ENCODE data around the gene KLHL29.

Gene KLHL29

GRCh38 chr2:23664066-23664788, 279.2 kb downstream of the KLHL29 start:
- DNase-seq: no peak

DNA sequence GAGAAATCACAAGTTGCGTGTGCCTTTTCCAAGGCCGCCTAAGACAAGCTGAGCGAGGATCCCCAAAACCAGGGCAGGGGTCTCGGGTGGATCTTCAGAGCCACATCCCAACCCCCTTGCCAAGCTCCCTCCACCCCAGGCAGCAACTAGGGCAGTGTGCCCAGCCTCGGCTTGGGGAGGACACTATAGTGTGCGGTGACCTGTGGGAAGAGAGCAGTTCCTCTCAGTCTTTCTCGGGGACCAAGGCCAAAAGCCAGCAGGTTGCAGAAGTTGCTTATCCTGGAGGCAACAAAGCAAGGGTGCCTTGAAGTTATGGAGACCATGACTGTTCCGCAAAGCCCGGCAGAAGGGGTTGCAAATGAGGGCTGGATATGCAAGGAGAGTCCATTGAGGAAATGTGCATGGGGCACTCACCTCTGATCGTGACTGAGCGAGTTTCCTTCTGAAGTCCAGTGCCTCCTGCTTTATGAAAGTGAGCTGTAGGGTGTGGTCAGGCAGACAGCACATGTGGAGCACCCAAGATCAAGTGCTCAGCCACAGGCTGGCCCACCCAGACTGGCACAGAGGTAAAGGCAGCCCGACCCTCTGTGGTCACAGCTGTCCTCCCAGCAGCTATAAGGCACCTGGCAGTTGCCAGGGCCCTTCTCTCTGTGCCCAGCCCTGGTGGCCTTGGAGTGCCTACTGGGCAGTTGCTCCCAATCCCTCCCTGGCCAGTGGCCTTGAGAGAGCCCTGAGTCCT, 281.4 kb downstream of the KLHL29 start:
- DNase-seq: no peak

- no peak for DNase-seq
Measured at GRCh38 chr2:23666980-23667357, 282.0 kb downstream of the KLHL29 start.

DNA sequence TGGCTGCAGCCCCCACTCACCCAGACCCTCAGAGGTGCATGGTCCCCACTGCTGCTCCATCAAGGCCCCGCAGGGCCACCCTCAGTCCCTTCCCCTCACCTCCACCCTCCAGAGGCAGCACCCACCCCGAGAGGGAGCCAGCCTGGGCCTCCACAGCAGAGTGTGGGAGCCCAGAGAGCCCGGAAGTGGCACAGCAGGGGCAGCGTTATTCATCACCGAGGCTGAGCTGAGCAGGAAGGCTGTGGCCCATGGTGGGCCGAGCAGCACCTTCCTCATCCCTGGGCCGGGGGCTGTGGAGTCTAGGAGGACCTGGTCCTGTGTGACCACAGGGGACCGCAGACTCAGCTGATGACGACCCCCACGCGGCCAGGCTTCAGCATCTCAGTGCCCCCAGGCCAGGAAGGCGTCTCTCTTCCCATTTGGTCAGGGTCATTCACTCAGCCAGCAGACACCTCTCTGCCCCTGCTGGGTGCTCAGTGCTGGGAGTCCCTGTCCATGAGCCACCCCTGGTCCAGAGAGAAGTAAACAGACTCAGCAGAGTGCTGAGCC, 283.9 kb downstream of the KLHL29 start:
- no peak for DNase-seq

- no peak for DNase-seq
Measured at GRCh38 chr2:23669413-23670244, 284.6 kb downstream of the KLHL29 start.

DNA sequence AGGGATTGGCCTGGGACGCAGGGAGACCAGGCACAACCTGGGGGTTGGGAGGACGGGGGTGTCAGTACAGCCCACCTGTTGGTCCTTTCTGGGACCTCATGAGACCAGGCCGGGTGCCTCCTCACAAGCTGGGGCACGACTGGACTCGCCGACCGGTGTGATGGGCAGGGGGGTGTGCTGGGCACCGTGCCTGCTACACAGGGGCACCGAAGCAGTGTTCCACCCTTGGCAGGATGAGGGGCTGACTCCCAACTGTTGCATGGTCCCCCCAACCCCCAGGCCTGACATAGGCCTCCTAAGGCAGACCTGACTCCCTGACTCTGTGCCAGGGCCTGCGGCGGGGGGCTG, 285.2 kb downstream of the KLHL29 start:
- DNase-seq: no peak

GRCh38 chr2:23673082-23673481, 288.1 kb downstream of the KLHL29 start:
- DNase-seq: no peak

GRCh38 chr2:23673830-23674679, 289.1 kb downstream of the KLHL29 start:
- no peak for DNase-seq

- DNase-seq: no peak
Measured at GRCh38 chr2:23675506-23675905, 290.5 kb downstream of the KLHL29 start.

GRCh38 chr2:23677836-23678235, 292.9 kb downstream of the KLHL29 start:
- DNase-seq: no peak

- DNase-seq: no peak
Measured at GRCh38 chr2:23679044-23679443, 294.1 kb downstream of the KLHL29 start.

- DNase-seq: no peak
Measured at GRCh38 chr2:23680951-23681350, 296.0 kb downstream of the KLHL29 start.

- no peak for DNase-seq
Measured at GRCh38 chr2:23681356-23682140, 296.6 kb downstream of the KLHL29 start.

DNA sequence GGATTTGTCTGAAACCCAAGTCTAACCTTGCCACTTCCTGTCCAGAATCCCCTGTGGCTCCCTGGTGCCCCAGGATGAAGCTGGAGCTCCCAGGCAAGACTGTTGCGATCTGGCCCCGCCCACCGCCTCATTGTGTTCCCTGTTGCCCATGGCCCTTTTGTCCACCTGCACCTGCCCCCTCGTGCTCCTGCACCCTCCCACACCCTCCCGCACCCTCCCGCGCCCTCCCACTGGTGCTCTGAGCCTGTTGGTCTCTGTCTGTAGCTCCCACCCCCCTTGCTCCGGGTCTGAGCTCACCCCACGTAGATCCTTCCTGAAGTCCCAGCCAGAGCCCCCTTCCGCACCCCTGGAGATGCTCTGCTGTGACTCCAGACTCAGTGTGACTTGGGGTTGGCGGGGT, 297.5 kb downstream of the KLHL29 start:
- DNase-seq: no peak

DNA sequence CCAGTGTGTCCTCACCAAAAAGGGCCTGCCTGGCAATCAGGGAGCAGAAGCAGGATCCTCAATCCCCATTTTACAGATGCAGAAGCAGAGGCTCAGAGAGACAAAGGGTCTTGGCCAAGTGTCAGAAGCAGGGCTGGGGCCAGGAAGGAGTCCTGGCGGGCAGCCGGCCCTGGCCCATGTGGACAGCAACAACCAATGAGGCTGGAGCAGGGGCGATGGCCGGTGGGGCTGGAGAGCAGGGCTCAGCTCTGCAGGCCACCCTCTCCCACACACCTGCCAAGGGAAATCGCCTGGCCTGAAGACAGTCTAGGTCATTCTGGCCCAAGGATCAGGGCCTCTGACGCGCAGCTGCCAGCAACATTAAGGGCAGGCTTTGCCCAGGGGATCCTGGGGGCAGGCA, 298.0 kb downstream of the KLHL29 start:
- no peak for DNase-seq

GRCh38 chr2:23684395-23685176, 299.6 kb downstream of the KLHL29 start:
- DNase-seq: no peak

DNA sequence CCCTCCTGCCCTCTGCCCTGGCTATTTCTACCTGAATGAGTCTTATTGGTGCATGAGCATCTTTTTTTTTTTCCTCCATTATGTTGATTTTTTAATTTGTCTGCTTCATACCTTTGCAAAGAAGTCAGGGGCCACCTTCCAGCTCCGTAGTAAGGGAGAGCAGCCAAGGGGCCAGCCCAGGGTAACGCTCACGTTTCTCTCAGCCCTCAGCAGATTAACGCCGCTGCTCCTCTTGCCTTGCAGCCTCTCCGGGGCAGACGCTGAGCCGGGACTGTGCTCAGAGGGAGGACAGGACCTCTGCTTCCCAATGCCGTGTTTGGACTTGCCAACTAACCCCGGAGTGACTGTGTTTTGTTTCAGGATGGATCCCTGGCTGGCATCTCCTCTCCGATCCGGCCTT, 300.2 kb downstream of the KLHL29 start:
- no peak for DNase-seq

DNA sequence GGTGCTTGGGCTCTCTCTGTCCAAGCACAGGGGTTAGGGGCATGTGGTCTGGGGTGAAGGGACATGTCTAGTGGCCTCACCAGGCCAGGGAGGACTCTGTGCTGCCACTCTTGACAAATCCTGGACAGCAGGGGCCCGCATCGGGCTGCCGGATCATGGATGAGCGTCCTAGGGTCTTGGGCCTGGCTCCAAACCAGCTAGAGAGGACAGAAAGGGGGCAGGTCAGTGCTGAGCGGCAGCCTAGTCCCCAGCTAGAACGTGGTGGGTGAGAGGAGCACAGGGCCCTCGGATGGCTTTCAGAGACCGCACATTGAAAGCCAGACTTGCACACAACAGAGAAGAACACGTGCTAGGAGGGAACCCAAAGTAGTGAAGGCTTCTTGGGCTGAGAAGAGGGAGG, 300.7 kb downstream of the KLHL29 start:
- DNase-seq: no peak

GRCh38 chr2:23686405-23687029, 301.5 kb downstream of the KLHL29 start:
- no peak for DNase-seq

DNA sequence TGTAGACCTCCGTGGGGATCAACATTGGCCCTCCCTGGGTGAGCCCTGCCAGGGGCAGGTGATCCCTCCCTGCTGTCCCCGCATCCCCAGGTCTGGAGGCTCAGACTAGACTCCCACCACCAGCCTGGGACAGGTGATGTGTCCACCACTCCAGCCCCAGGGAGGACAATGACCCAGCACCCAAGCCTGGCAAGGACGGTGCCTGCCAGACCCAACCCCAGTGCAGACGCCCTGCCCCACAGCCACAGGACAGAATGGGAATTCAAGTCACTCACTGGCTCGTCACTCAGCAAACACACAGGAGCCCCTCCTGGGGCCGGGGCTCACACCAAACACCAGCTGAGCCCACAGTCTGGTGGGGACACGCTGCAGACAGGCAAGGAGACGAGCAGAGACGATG, 302.2 kb downstream of the KLHL29 start:
- no peak for DNase-seq
